K562 (cell line): ENCODE data around the gene HNRNPF. TPM values are rescaled to one million over a fixed set of nuclear protein-coding genes. Genes with fewer than 3 reads are reported as not detected.

Experiments
- ARHGAP35 ChIP-seq: fragments of 450-650 bp; IDR thresholded peaks from 2 replicates; pipeline ENCODE4 v1.6.1; 2018; ENCODE audit not compliant: partially characterized antibody
- CBX5 ChIP-seq: IDR thresholded peaks from 2 replicates; pipeline ENCODE4 v1.6.1; 2014; ENCODE audit warnings: low read depth, borderline replicate concordance
- CC2D1A ChIP-seq: fragments of 450-650 bp; IDR thresholded peaks from 2 replicates; pipeline ENCODE4 v1.6.1; 2017; ENCODE audit warnings: mild to moderate bottlenecking
- FOXA1 ChIP-seq: fragments of 450-650 bp; IDR thresholded peaks from 2 replicates; pipeline ENCODE4 v1.6.1; 2016; ENCODE audit warnings: mild to moderate bottlenecking, borderline replicate concordance
- SMAD2 ChIP-seq: fragments of 150-350 bp; IDR thresholded peaks from 2 replicates; pipeline ENCODE4 v1.6.1; 2014; ENCODE audit warnings: low read depth, mild to moderate bottlenecking, low read length
- TAF9B ChIP-seq: fragments of 450-650 bp; IDR thresholded peaks from 2 replicates; pipeline ENCODE4 v1.6.1; 2018; ENCODE audit warnings: mild to moderate bottlenecking; ENCODE audit not compliant: partially characterized antibody
- TCFL5 ChIP-seq: fragments of 250-450 bp; sonication (Bioruptor Pico); conservative IDR thresholded peaks from 2 replicates; pipeline ENCODE4 v1.6.1; 2021; ENCODE audit warnings: mild to moderate bottlenecking, moderate library complexity, matching md5 sums
- TEAD4 ChIP-seq, 2 experiments: sonication (generic) in 1 of 2; formaldehyde crosslinking in 1 of 2; IDR thresholded peaks; 2 replicates each; pipeline versions ENCODE4 v1.6.1 to v1.8.0; 2012 to 2022; ENCODE audit warnings: borderline replicate concordance in 1 of 2, inconsistent platforms in 1 of 2, low read length in 1 of 2, mild to moderate bottlenecking in 1 of 2, missing genetic modification reagents in 1 of 2
- ZNF165 ChIP-seq: fragments of 250-450 bp; sonication (Bioruptor Pico); IDR thresholded peaks from 2 replicates; pipeline ENCODE4 v1.4.0; 2020; ENCODE audit warnings: borderline replicate concordance
- ZNF263 ChIP-seq: sonication (generic); formaldehyde crosslinking; IDR thresholded peaks from 2 replicates; pipeline ENCODE4 v1.8.0; 2022; ENCODE audit warnings: mild to moderate bottlenecking, missing genetic modification reagents, borderline replicate concordance
- polyA plus RNA-seq, 8 experiments: library from polyadenylated mRNA; depleted of rRNA in 4 of 8; stranded (reverse) in 5 of 8; unstranded in 3 of 8; fragments of >200 nt; fragmentation: Nextera tagmentation in 2 of 8; fragmentation: Illumina TruSeq in 1 of 8; extraction: Ambion mirVana in 2 of 8; extraction: Trizol in 1 of 8; gene quantifications; 2 replicates each; pipeline versions ENCODE4 v1.2.1 to v1.2.3, GENCODE V29; 2011 to 2014; ENCODE audit warnings: inconsistent platforms in 1 of 8, missing spikeins in 1 of 8
- total RNA-seq, 7 experiments: library from RNA; depleted of rRNA in 6 of 7; stranded (reverse); fragments of >200 nt in 6 of 7; fragmentation: Illumina TruSeq in 2 of 7; extraction: Trizol in 2 of 7; gene quantifications; 2 replicates each; pipeline versions ENCODE4 v1.2.1 to v1.2.3, GENCODE V29; 2011 to 2021; ENCODE audit warnings: low replicate concordance in 1 of 7
- TF ChIP-seq, protein P1 (sequence below): sonication (generic); formaldehyde crosslinking; IDR thresholded peaks from 2 replicates; pipeline ENCODE4 v1.8.0; 2022; ENCODE audit warnings: missing genetic modification reagents, mild to moderate bottlenecking, borderline replicate concordance
- TF ChIP-seq, protein P2 (sequence below): fragments of 450-650 bp; IDR thresholded peaks from 2 replicates; pipeline ENCODE4 v1.6.1; 2016; ENCODE audit warnings: low read depth
- TF ChIP-seq, protein P3 (sequence below): IDR thresholded peaks from 2 replicates; pipeline ENCODE4 v1.6.1; 2011; ENCODE audit warnings: borderline replicate concordance, low read depth, mild to moderate bottlenecking, moderate library complexity, low read length; ENCODE audit not compliant: insufficient read depth, poor library complexity, severe bottlenecking
- TF ChIP-seq, protein P4 (sequence below), 2 experiments: fragments of 450-650 bp; conservative IDR thresholded peaks; 2 replicates each; pipeline ENCODE4 v1.6.1; 2017; ENCODE audit warnings: mild to moderate bottlenecking in 2 of 2, moderate library complexity in 2 of 2

The HNRNPF gene
- total and polyA plus RNA-seq, 9 of the 15 experiments (the other 6 are each of a cell fraction or from before 2014, with no cell fraction given) = 192 to 489 (median 416) TPM

DNA sequence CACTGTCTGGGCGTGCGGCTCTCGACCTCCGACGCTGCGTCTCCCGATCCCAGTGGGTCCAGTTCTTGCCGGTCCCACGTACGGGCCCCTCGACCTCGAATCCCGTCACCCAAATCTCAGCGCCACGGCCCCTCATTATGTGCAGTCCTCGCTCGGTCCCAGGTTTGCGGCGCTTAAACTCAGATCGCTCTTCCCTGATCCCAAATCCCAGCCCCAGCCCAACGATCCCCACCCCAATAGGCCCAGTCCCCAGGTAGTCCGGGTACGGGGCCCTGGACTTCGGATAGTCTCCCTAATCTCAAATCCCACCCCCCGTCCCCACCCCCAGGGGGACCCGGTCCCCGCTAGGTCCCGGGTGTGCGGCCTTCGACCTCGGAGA is 666 bp downstream of the HNRNPF start (continued):
- TF ChIP-seq, protein P1, sequence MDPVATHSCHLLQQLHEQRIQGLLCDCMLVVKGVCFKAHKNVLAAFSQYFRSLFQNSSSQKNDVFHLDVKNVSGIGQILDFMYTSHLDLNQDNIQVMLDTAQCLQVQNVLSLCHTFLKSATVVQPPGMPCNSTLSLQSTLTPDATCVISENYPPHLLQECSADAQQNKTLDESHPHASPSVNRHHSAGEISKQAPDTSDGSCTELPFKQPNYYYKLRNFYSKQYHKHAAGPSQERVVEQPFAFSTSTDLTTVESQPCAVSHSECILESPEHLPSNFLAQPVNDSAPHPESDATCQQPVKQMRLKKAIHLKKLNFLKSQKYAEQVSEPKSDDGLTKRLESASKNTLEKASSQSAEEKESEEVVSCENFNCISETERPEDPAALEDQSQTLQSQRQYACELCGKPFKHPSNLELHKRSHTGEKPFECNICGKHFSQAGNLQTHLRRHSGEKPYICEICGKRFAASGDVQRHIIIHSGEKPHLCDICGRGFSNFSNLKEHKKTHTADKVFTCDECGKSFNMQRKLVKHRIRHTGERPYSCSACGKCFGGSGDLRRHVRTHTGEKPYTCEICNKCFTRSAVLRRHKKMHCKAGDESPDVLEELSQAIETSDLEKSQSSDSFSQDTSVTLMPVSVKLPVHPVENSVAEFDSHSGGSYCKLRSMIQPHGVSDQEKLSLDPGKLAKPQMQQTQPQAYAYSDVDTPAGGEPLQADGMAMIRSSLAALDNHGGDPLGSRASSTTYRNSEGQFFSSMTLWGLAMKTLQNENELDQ (CRISPR knock-in tag) = no peak
- no peak for TF ChIP-seq CC2D1A
- TF ChIP-seq, protein P2, sequence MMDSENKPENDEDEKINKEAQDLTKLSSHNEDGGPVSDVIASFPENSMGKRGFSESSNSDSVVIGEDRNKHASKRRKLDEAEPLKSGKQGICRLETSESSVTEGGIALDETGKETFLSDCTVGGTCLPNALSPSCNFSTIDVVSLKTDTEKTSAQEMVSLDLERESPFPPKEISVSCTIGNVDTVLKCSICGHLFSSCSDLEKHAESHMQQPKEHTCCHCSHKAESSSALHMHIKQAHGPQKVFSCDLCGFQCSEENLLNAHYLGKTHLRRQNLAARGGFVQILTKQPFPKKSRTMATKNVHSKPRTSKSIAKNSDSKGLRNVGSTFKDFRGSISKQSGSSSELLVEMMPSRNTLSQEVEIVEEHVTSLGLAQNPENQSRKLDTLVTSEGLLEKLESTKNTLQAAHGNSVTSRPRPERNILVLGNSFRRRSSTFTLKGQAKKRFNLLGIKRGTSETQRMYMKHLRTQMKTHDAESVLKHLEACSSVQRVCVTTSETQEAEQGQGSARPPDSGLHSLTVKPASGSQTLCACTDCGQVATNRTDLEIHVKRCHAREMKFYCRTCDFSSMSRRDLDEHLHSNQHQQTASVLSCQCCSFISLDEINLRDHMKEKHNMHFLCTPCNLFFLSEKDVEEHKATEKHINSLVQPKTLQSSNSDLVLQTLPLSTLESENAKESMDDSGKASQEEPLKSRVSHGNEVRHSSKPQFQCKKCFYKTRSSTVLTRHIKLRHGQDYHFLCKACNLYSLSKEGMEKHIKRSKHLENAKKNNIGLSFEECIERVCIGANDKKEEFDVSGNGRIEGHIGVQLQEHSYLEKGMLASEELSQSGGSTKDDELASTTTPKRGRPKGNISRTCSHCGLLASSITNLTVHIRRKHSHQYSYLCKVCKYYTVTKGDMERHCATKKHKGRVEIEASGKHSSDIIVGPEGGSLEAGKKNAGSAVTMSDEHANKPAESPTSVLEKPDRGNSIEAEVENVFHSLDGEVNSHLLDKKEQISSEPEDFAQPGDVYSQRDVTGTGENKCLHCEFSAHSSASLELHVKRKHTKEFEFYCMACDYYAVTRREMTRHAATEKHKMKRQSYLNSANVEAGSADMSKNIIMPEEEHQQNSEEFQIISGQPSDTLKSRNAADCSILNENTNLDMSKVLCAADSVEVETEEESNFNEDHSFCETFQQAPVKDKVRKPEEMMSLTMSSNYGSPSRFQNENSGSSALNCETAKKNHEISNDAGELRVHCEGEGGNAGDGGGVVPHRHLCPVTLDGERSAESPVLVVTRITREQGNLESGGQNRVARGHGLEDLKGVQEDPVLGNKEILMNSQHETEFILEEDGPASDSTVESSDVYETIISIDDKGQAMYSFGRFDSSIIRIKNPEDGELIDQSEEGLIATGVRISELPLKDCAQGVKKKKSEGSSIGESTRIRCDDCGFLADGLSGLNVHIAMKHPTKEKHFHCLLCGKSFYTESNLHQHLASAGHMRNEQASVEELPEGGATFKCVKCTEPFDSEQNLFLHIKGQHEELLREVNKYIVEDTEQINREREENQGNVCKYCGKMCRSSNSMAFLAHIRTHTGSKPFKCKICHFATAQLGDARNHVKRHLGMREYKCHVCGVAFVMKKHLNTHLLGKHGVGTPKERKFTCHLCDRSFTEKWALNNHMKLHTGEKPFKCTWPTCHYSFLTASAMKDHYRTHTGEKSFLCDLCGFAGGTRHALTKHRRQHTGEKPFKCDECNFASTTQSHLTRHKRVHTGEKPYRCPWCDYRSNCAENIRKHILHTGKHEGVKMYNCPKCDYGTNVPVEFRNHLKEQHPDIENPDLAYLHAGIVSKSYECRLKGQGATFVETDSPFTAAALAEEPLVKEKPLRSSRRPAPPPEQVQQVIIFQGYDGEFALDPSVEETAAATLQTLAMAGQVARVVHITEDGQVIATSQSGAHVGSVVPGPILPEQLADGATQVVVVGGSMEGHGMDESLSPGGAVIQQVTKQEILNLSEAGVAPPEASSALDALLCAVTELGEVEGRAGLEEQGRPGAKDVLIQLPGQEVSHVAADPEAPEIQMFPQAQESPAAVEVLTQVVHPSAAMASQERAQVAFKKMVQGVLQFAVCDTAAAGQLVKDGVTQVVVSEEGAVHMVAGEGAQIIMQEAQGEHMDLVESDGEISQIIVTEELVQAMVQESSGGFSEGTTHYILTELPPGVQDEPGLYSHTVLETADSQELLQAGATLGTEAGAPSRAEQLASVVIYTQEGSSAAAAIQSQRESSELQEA = no peak
- peak; percentile 4; the same call in 1 of the 2 replicates for TF ChIP-seq CBX5
- no peak for TF ChIP-seq TAF9B
- TF ChIP-seq ZNF263 = peak; percentile 46; the same call in 1 of the 2 replicates
- no peak for TF ChIP-seq FOXA1
- no peak for TF ChIP-seq TEAD4 (IDR thresholded peaks at IDR 0.05; ENCODE audit: low read length)
- TF ChIP-seq TEAD4 (CRISPR knock-in tag; IDR thresholded peaks at IDR 0.05; ENCODE audit: borderline replicate concordance) = no peak
- TF ChIP-seq TCFL5 (CRISPR knock-in tag) = no peak
- TF ChIP-seq, protein P3, sequence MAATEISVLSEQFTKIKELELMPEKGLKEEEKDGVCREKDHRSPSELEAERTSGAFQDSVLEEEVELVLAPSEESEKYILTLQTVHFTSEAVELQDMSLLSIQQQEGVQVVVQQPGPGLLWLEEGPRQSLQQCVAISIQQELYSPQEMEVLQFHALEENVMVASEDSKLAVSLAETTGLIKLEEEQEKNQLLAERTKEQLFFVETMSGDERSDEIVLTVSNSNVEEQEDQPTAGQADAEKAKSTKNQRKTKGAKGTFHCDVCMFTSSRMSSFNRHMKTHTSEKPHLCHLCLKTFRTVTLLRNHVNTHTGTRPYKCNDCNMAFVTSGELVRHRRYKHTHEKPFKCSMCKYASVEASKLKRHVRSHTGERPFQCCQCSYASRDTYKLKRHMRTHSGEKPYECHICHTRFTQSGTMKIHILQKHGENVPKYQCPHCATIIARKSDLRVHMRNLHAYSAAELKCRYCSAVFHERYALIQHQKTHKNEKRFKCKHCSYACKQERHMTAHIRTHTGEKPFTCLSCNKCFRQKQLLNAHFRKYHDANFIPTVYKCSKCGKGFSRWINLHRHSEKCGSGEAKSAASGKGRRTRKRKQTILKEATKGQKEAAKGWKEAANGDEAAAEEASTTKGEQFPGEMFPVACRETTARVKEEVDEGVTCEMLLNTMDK = peak; percentile 37
- TF ChIP-seq, protein P4, sequence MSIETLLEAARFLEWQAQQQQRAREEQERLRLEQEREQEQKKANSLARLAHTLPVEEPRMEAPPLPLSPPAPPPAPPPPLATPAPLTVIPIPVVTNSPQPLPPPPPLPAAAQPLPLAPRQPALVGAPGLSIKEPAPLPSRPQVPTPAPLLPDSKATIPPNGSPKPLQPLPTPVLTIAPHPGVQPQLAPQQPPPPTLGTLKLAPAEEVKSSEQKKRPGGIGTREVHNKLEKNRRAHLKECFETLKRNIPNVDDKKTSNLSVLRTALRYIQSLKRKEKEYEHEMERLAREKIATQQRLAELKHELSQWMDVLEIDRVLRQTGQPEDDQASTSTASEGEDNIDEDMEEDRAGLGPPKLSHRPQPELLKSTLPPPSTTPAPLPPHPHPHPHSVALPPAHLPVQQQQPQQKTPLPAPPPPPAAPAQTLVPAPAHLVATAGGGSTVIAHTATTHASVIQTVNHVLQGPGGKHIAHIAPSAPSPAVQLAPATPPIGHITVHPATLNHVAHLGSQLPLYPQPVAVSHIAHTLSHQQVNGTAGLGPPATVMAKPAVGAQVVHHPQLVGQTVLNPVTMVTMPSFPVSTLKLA (conservative IDR thresholded peaks at IDR 0.05) = no peak
- no peak for TF ChIP-seq ARHGAP35
- TF ChIP-seq ZNF165 (CRISPR knock-in tag) = no peak
- no peak for TF ChIP-seq SMAD2
